ENCODE measurements around the gene CTIF.

GRCh38 chr18:48500517-48500916, 38.3 kb upstream of the CTIF start:
- no peak for TF ChIP-seq NFIC (IDR thresholded peaks at IDR 0.05; ENCODE audit: borderline replicate concordance)
- TF ChIP-seq REST (IDR thresholded peaks at IDR 0.05; ENCODE audit: low read depth, low read length) = no peak
- no peak for TF ChIP-seq CTCF (IDR thresholded peaks at IDR 0.05)
- TF ChIP-seq YY1 (IDR thresholded peaks at IDR 0.05; ENCODE audit: low read depth) = no peak
- no peak for TF ChIP-seq FOXJ3 (CRISPR knock-in tag; IDR thresholded peaks at IDR 0.05)
- TF ChIP-seq JUND (IDR thresholded peaks at IDR 0.05) = no peak
- TF ChIP-seq POLR2AphosphoS5 (IDR thresholded peaks at IDR 0.05; ENCODE audit: low read depth, low read length) = no peak
- TF ChIP-seq USF2 (IDR thresholded peaks at IDR 0.05; ENCODE audit: borderline replicate concordance, low read depth, low read length) = no peak
- TF ChIP-seq EZH2phosphoT487 (IDR thresholded peaks at IDR 0.05; ENCODE audit: borderline replicate concordance, low read depth) = no peak
- TF ChIP-seq PBX3 (IDR thresholded peaks at IDR 0.05) = no peak

Measured in SK-N-SH (cell line).